ENCODE results near the gene NFIL3. TPM values are rescaled to one million over a fixed set of nuclear protein-coding genes. Genes with fewer than 3 reads are reported as not detected.

NFIL3 gene
- total RNA-seq, 1 experiment from 2014 or later = 13.3 TPM

- BruUV-seq (replicated peaks) = no TSS peak
- in situ Hi-C loops (cut with HindIII; ENCODE audit: low pct_unique_long_range_greater_than_20kb, low sequenced_read_pairs) = no loop called here
- ChIA-PET POLR2A (no interaction called here), CTCF (no interaction called here)
- Histone ChIP-seq H3K27me3 (ENCODE audit: control insufficient read depth, insufficient read depth, low read length) (no peaks in the 10 kb centered on the region), H3K4me3 (ENCODE audit: low read depth in 2 of 2, low read length in 2 of 2) (no peak overlapping the region), H3K4me1 (ENCODE audit: control insufficient read depth, insufficient read depth, low read length) (peaks cover 25% of the 10 kb centered on the region), H3K27ac (ENCODE audit: low read length) (no peak overlapping the region), H3K36me3 (ENCODE audit: control insufficient read depth, insufficient read depth, low read length) (no peaks in the 10 kb centered on the region), H3K9me3 (ENCODE audit: control insufficient read depth, insufficient read depth, low read depth, low read length) (no peaks in the 10 kb centered on the region)
- intact Hi-C loops (cut with micrococcal nuclease; ENCODE audit: unreplicated experiment) = no loop called here
- ATAC-seq = no peak
- TF ChIP-seq SIN3A (IDR thresholded peaks at IDR 0.05; ENCODE audit: borderline replicate concordance, insufficient read depth, low read depth, low read length) (no peak), TCF7L2 (IDR thresholded peaks at IDR 0.05; ENCODE audit: low read depth, low read length) (no peak), POLR2AphosphoS5 (IDR thresholded peaks at IDR 0.05; ENCODE audit: low read depth, low read length) (no peak)
- TF ChIP-seq, protein P1, sequence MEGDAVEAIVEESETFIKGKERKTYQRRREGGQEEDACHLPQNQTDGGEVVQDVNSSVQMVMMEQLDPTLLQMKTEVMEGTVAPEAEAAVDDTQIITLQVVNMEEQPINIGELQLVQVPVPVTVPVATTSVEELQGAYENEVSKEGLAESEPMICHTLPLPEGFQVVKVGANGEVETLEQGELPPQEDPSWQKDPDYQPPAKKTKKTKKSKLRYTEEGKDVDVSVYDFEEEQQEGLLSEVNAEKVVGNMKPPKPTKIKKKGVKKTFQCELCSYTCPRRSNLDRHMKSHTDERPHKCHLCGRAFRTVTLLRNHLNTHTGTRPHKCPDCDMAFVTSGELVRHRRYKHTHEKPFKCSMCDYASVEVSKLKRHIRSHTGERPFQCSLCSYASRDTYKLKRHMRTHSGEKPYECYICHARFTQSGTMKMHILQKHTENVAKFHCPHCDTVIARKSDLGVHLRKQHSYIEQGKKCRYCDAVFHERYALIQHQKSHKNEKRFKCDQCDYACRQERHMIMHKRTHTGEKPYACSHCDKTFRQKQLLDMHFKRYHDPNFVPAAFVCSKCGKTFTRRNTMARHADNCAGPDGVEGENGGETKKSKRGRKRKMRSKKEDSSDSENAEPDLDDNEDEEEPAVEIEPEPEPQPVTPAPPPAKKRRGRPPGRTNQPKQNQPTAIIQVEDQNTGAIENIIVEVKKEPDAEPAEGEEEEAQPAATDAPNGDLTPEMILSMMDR (IDR thresholded peaks at IDR 0.05) = no peak
- TF ChIP-seq, protein P2, sequence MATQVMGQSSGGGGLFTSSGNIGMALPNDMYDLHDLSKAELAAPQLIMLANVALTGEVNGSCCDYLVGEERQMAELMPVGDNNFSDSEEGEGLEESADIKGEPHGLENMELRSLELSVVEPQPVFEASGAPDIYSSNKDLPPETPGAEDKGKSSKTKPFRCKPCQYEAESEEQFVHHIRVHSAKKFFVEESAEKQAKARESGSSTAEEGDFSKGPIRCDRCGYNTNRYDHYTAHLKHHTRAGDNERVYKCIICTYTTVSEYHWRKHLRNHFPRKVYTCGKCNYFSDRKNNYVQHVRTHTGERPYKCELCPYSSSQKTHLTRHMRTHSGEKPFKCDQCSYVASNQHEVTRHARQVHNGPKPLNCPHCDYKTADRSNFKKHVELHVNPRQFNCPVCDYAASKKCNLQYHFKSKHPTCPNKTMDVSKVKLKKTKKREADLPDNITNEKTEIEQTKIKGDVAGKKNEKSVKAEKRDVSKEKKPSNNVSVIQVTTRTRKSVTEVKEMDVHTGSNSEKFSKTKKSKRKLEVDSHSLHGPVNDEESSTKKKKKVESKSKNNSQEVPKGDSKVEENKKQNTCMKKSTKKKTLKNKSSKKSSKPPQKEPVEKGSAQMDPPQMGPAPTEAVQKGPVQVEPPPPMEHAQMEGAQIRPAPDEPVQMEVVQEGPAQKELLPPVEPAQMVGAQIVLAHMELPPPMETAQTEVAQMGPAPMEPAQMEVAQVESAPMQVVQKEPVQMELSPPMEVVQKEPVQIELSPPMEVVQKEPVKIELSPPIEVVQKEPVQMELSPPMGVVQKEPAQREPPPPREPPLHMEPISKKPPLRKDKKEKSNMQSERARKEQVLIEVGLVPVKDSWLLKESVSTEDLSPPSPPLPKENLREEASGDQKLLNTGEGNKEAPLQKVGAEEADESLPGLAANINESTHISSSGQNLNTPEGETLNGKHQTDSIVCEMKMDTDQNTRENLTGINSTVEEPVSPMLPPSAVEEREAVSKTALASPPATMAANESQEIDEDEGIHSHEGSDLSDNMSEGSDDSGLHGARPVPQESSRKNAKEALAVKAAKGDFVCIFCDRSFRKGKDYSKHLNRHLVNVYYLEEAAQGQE (IDR thresholded peaks at IDR 0.05; ENCODE audit: insufficient read depth in 1 of 2, low read depth in 2 of 2, low read length in 1 of 2) = no peak
- DNase-seq (ENCODE audit: low read depth, low spot score) = no peak
Measured at GRCh38 chr9:91415290-91415689, 8.3 kb downstream of the NFIL3 start.

DNA sequence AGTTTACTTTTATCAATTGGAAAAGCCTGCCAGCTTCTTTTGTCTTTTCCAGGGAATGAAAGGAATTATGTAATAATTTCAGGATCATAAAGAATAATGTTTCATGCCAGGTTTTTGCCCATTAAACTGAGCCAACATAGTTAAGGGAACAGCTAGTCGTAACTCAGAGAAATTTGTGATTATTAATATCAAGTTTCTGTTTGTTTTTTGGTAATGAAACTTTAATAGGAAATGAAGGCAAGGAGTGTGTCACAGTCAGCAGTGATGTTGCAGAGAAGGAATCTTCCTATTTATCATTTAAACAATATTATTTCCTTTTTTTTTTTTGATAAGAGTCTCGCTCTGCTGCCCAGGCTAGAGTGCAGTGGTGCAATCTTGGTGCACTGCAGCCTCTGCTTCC, 10.7 kb downstream of the NFIL3 start:
- CTCF ChIA-PET = interaction anchor here (0.6 kb wide), 1 partner anchor 498 kb away, joined by 3 read pairs; no protein-coding TSS in a partner anchor
- intact Hi-C loops (cut with micrococcal nuclease; ENCODE audit: unreplicated experiment) (no loop called here), in situ Hi-C loops (cut with HindIII; ENCODE audit: low pct_unique_long_range_greater_than_20kb, low sequenced_read_pairs) (no loop called here)
- POLR2A ChIA-PET = interaction anchor here (0.7 kb wide), 1 partner anchor 11 kb away, joined by 8 read pairs; the partner anchor contains the start of gene NFIL3
- no peaks in the 10 kb centered on the region for H3K9me3 ChIP-seq (ENCODE audit: control insufficient read depth, insufficient read depth, low read depth, low read length)
- no peak overlapping the region for H3K27ac ChIP-seq (ENCODE audit: low read length)
- no peak for TF ChIP-seq SIN3A (IDR thresholded peaks at IDR 0.05; ENCODE audit: borderline replicate concordance, insufficient read depth, low read depth, low read length)
- no peak for ATAC-seq
- H3K4me3 ChIP-seq (ENCODE audit: low read depth in 2 of 2, low read length in 2 of 2) = no peak overlapping the region
- H3K4me1 ChIP-seq (ENCODE audit: control insufficient read depth, insufficient read depth, low read length) = peaks cover 3% of the 10 kb centered on the region; the same call in 1 of the 2 replicates
- DNase-seq (ENCODE audit: low read depth, low spot score) = no peak
- no peaks in the 10 kb centered on the region for H3K27me3 ChIP-seq (ENCODE audit: control insufficient read depth, insufficient read depth, low read length)
- no TSS peak for BruUV-seq (replicated peaks)
- H3K36me3 ChIP-seq (ENCODE audit: control insufficient read depth, insufficient read depth, low read length) = no peaks in the 10 kb centered on the region

GRCh38 chr9:91411096-91411771, 12.4 kb downstream of the NFIL3 start:
- ChIA-PET POLR2A (no interaction called here), CTCF (interaction anchor here (0.5 kb wide), 1 partner anchor 369 kb away, joined by 4 read pairs; no protein-coding TSS in a partner anchor)
- intact Hi-C loops (cut with micrococcal nuclease; ENCODE audit: unreplicated experiment) (no loop called here), in situ Hi-C loops (cut with HindIII; ENCODE audit: low pct_unique_long_range_greater_than_20kb, low sequenced_read_pairs) (no loop called here)
- no TSS peak for BruUV-seq (replicated peaks)
- Histone ChIP-seq H3K4me3 (ENCODE audit: low read depth in 2 of 2, low read length in 2 of 2) (no peak overlapping the region), H3K9me3 (ENCODE audit: control insufficient read depth, insufficient read depth, low read depth, low read length) (no peaks in the 10 kb centered on the region), H3K27me3 (ENCODE audit: control insufficient read depth, insufficient read depth, low read length) (no peaks in the 10 kb centered on the region), H3K27ac (ENCODE audit: low read length) (no peak overlapping the region), H3K4me1 (ENCODE audit: control insufficient read depth, insufficient read depth, low read length) (no peaks in the 10 kb centered on the region; the same call in 1 of the 2 replicates), H3K36me3 (ENCODE audit: control insufficient read depth, insufficient read depth, low read length) (no peaks in the 10 kb centered on the region)
- TF ChIP-seq POLR2AphosphoS5 (IDR thresholded peaks at IDR 0.05; ENCODE audit: low read depth, low read length) = no peak
- TF ChIP-seq TCF7L2 (IDR thresholded peaks at IDR 0.05; ENCODE audit: low read depth, low read length) = no peak
- no peak for TF ChIP-seq SIN3A (IDR thresholded peaks at IDR 0.05; ENCODE audit: borderline replicate concordance, insufficient read depth, low read depth, low read length)
- TF ChIP-seq, protein P2 (IDR thresholded peaks at IDR 0.05; ENCODE audit: insufficient read depth in 1 of 2, low read depth in 2 of 2, low read length in 1 of 2) = no peak
- TF ChIP-seq, protein P1 (IDR thresholded peaks at IDR 0.05) = no peak
- no peak for DNase-seq (ENCODE audit: low read depth, low spot score)
- no peak for ATAC-seq

All from Panc1 (cell line).